ENCODE results near the gene ACE.
"Not testable (repeated sequence)": the region's sequence is repeated elsewhere in the genome, so short reads cannot be mapped to it uniquely, and the experiment has no call there.

- TF ChIP-seq CTCF, POLR2A (IDR thresholded peaks at IDR 0.05): not testable (repeated sequence)
These were observed 8.8 kb upstream of the ACE start for GRCh38 chr17:63468099-63468498.
